A549 (cell line): ENCODE measurements around the gene RERE. TPM values are rescaled to one million over a fixed set of nuclear protein-coding genes. Genes with fewer than 3 reads are reported as not detected.

ENCODE experiments used
- ATAC-seq, 2 experiments: fragments of 200-7000 bp in 1 of 2; fragments of >200 bp in 1 of 2; cut with Nextera tagmentation in 1 of 2; cut with Tn5 transposase in 1 of 2; 3 replicates each; pipeline versions ENCODE4 v1.8.0 to v1.9.1; 2018 to 2020; ENCODE audit warnings: mild to moderate bottlenecking in 1 of 2, moderate library complexity in 1 of 2
- CTCF ChIA-PET: fragments of 300-600 bp; sonication (Branson Sonifier 250); formaldehyde crosslinking; extraction: SDS; loops from one replicate; lab custom pipeline; 2021; ENCODE audit warnings: antibody characterized with exemption, inconsistent platforms; lab: Yijun Ruan, JAX
- POLR2A ChIA-PET: fragments of 350-600 bp; formaldehyde crosslinking; extraction: SDS; loops from one replicate; lab custom pipeline; 2021; ENCODE audit warnings: antibody characterized with exemption, inconsistent platforms; lab: Yijun Ruan, JAX
- DNase-seq, 2 experiments: peaks; one replicate each; pipeline versions ENCODE4 v3.0.0 to v3.0.0-alpha.2; 2011 to 2016; ENCODE audit warnings: low read depth in 1 of 2, low spot score in 1 of 2
- FAIRE-seq: peaks from 2 replicates; lab custom pipeline; 2011; peaks lifted over from hg19 to GRCh38; lab: Jason Lieb, UNC
- H3K27ac ChIP-seq, 2 experiments: fragments of >200 bp; sonication (Bioruptor Twin); formaldehyde crosslinking; 3 replicates each; pipeline ENCODE4 v1.5.1; 2016 to 2017
- H3K4me1 ChIP-seq: fragments of >200 bp; sonication (Bioruptor Twin); formaldehyde crosslinking; 3 replicates; pipeline ENCODE4 v1.6.1; 2016
- H3K4me2 ChIP-seq: fragments of >200 bp; sonication (Bioruptor Twin); formaldehyde crosslinking; 3 replicates; pipeline ENCODE4 v1.6.1; 2016
- H3K4me3 ChIP-seq: fragments of >200 bp; sonication (Bioruptor Twin); formaldehyde crosslinking; 3 replicates; pipeline ENCODE4 v1.5.1; 2016
- H3K9me3 ChIP-seq: fragments of >200 bp; sonication (Bioruptor Twin); formaldehyde crosslinking; 3 replicates; pipeline ENCODE4 v1.6.1; 2016
- CTCF ChIP-seq: fragments of >200 bp; sonication (Bioruptor Twin); formaldehyde crosslinking; IDR thresholded peaks from 3 replicates; pipeline ENCODE4 v1.5.1; 2016
- E2F6 ChIP-seq: IDR thresholded peaks from 2 replicates; pipeline ENCODE4 v1.6.1; 2012; ENCODE audit warnings: low read depth, borderline replicate concordance
- EHMT2 ChIP-seq: fragments of 200-600 bp; sonication (generic); IDR thresholded peaks from 2 replicates; pipeline ENCODE4 v1.6.1; 2016; ENCODE audit warnings: antibody characterized with exemption, low read depth, mild to moderate bottlenecking, moderate library complexity
- ESRRA ChIP-seq: fragments of 150-350 bp; IDR thresholded peaks from 2 replicates; pipeline ENCODE4 v1.6.1; 2014; ENCODE audit warnings: mild to moderate bottlenecking, low read length, borderline replicate concordance
- FOXS1 ChIP-seq: fragments of 250-450 bp; sonication (Bioruptor Pico); IDR thresholded peaks from 2 replicates; pipeline ENCODE4 v1.5.0; 2020; ENCODE audit warnings: mild to moderate bottlenecking, moderate library complexity
- GATA3 ChIP-seq: IDR thresholded peaks from 2 replicates; pipeline ENCODE4 v1.6.1; 2012; ENCODE audit warnings: borderline replicate concordance
- HOXB5 ChIP-seq: fragments of 250-450 bp; sonication (Bioruptor Pico); IDR thresholded peaks from 2 replicates; pipeline ENCODE4 v1.5.0; 2020; ENCODE audit warnings: mild to moderate bottlenecking, moderate library complexity
- JUN ChIP-seq, 2 experiments: fragments of >200 bp; sonication (Bioruptor Twin); formaldehyde crosslinking; IDR thresholded peaks; 2 replicates in 1 of 2; 3 replicates in 1 of 2; pipeline ENCODE4 v1.6.1; 2016 to 2017
- KDM1A ChIP-seq: fragments of 200-600 bp; sonication (generic); IDR thresholded peaks from 2 replicates; pipeline ENCODE4 v1.6.1; 2016; ENCODE audit warnings: low read depth, mild to moderate bottlenecking
- MAFK ChIP-seq: fragments of 450-650 bp; IDR thresholded peaks from 2 replicates; pipeline ENCODE4 v1.6.1; 2014; ENCODE audit not compliant: partially characterized antibody
- MYC ChIP-seq: IDR thresholded peaks from 2 replicates; pipeline ENCODE4 v1.6.1; 2012; ENCODE audit warnings: mild to moderate bottlenecking, inconsistent platforms, low read length, improper control_type of control experiment, borderline replicate concordance
- NPAS2 ChIP-seq: fragments of 250-450 bp; sonication (Bioruptor Pico); IDR thresholded peaks from 2 replicates; pipeline ENCODE4 v1.8.0; 2022; ENCODE audit warnings: mild to moderate bottlenecking, moderate library complexity, borderline replicate concordance
- NR3C1 ChIP-seq: fragments of >200 bp; sonication (Bioruptor Twin); formaldehyde crosslinking; IDR thresholded peaks from 3 replicates; pipeline ENCODE4 v1.6.1; 2017
- PHF8 ChIP-seq: fragments of 200-600 bp; sonication (generic); IDR thresholded peaks from 2 replicates; pipeline ENCODE4 v1.6.1; 2016; ENCODE audit warnings: low read depth, mild to moderate bottlenecking, antibody characterized with exemption, moderate library complexity, borderline replicate concordance
- POLR2A ChIP-seq: IDR thresholded peaks from 2 replicates; pipeline ENCODE4 v1.6.1; 2012; ENCODE audit warnings: mild to moderate bottlenecking, low read length
- POLR2AphosphoS2 ChIP-seq: conservative IDR thresholded peaks from 2 replicates; pipeline ENCODE4 v1.6.1; 2012; ENCODE audit warnings: low read length, improper control_type of control experiment, inconsistent platforms
- RCOR1 ChIP-seq: fragments of 150-350 bp; IDR thresholded peaks from 2 replicates; pipeline ENCODE4 v1.6.1; 2014; ENCODE audit warnings: antibody characterized with exemption, low read length, low read depth
- RNF2 ChIP-seq: fragments of 200-600 bp; sonication (generic); IDR thresholded peaks from 2 replicates; pipeline ENCODE4 v1.6.1; 2016; ENCODE audit warnings: low read depth, mild to moderate bottlenecking, antibody characterized with exemption, moderate library complexity, borderline replicate concordance
- TFCP2L1 ChIP-seq: fragments of 250-450 bp; sonication (Bioruptor Pico); IDR thresholded peaks from 2 replicates; pipeline ENCODE4 v1.5.0; 2021; ENCODE audit warnings: mild to moderate bottlenecking
- TP53 ChIP-seq: fragments of 250-450 bp; sonication (Bioruptor Pico); IDR thresholded peaks from 2 replicates; pipeline ENCODE4 v1.5.0; 2021; ENCODE audit warnings: mild to moderate bottlenecking, moderate library complexity
- ZFP36 ChIP-seq: fragments of 450-650 bp; IDR thresholded peaks from 2 replicates; pipeline ENCODE4 v1.6.1; 2014; ENCODE audit warnings: borderline replicate concordance; ENCODE audit not compliant: partially characterized antibody
- ZSCAN20 ChIP-seq: fragments of 250-450 bp; sonication (Bioruptor Pico); IDR thresholded peaks from 2 replicates; pipeline ENCODE4 v1.8.0; 2022; ENCODE audit warnings: mild to moderate bottlenecking, moderate library complexity
- WGBS: methylation state at CpG from one replicate; pipeline ENCODE4 v1.1.6; 2017; ENCODE audit errors: missing lambda C conversion rate; 5-methylcytosine and 5-hydroxymethylcytosine counted together
- polyA plus RNA-seq, 4 experiments: library from polyadenylated mRNA; depleted of rRNA in 3 of 4; stranded (reverse); fragments of >200 nt; fragmentation: RNase III in 1 of 4; extraction: RNeasy Plus Mini Kit Qiagen cat#74134 plus additional on column Dnase treatment in 1 of 4; gene quantifications; 2 replicates in 3 of 4; 3 replicates in 1 of 4; pipeline ENCODE4 v1.2.3, GENCODE V29; 2011 to 2017
- TF ChIP-seq, protein P1 (sequence below): IDR thresholded peaks from 2 replicates; pipeline ENCODE4 v1.6.1; 2012
- TF ChIP-seq, protein P2 (sequence below): fragments of 450-650 bp; IDR thresholded peaks from 2 replicates; pipeline ENCODE4 v1.6.1; 2014; ENCODE audit warnings: antibody characterized with exemption

Gene RERE
- polyA plus RNA-seq, 2 of the 4 experiments (the other 2 are of a cell fraction): 12.6 to 28.6 TPM

GRCh38 chr1:8378178-8378577 is 439.3 kb downstream of the RERE start:
- H3K4me1 ChIP-seq: 0 out of 3 replicates have a peak, but pooled peaks cover 3% of the 10 kb centered on the region

DNA sequence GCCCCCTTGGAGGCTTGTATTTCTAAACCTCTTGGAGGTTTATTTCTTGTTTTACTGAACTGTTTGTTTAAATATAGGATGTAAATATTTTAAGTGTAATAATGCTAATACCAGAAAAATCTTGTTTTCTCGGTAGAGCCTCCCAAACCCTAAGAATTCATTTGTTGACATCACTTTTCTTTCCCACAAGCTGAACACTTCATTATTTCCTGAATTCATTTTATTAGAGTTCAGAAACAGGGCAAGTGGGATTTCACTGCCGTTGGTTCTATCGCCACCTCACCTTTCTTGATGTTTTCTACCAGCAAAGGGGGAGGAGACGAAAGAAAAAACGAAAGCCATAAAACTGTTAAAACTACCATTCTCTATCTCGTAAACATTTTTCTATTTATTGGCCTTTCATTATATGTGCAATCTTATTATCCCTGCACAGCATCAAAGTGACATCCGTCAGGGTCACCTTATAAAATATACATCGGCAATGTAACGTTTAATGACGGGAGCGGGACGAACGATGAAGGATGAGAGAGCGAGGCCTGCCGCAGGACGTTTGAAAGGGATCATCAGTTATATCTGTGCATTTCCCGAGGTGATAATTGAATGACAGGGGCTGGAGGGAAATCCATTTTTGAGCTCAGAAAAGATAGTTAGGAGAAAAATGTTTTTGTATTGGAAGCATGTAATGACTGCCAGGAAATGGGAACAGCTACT is 440.0 kb downstream of the RERE start:
- CTCF ChIA-PET: interaction anchor here (1.5 to 2.0 kb wide), 3 partner anchors 10 to 173 kb away, joined by 5 to 7 read pairs (median 6); no protein-coding TSS in a partner anchor
- ATAC-seq: no peak
- FAIRE-seq: no peak
- Histone ChIP-seq H3K9me3 (no peaks in the 10 kb centered on the region), H3K4me1 (0 out of 3 replicates have a peak, but pooled peaks cover 3% of the 10 kb centered on the region), H3K4me2 (no peak overlapping the region), H3K4me3 (no peak overlapping the region), H3K27ac (no peak overlapping the region)
- POLR2A ChIA-PET: no interaction called here
- TF ChIP-seq MAFK: no peak
- TF ChIP-seq RCOR1: no peak
- TF ChIP-seq FOXS1 (CRISPR knock-in tag): no peak
- TF ChIP-seq NPAS2 (CRISPR knock-in tag): no peak
- TF ChIP-seq E2F6: no peak
- TF ChIP-seq CTCF: no peak
- TF ChIP-seq, protein P1, sequence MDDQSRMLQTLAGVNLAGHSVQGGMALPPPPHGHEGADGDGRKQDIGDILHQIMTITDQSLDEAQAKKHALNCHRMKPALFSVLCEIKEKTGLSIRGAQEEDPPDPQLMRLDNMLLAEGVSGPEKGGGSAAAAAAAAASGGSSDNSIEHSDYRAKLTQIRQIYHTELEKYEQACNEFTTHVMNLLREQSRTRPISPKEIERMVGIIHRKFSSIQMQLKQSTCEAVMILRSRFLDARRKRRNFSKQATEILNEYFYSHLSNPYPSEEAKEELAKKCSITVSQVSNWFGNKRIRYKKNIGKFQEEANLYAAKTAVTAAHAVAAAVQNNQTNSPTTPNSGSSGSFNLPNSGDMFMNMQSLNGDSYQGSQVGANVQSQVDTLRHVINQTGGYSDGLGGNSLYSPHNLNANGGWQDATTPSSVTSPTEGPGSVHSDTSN: no peak
- DNase-seq: no peak
- WGBS: 89% methylated on average over 17 of the region's 17 CpGs

More at GRCh38 chr1:8378178-8378577, 439.3 kb downstream of the RERE start:
- ChIA-PET CTCF (interaction anchor here (1.1 to 1.7 kb wide), 4 partner anchors 9 to 403 kb away, joined by 3 to 6 read pairs (median 4); no protein-coding TSS in a partner anchor), POLR2A (no interaction called here)
- Histone ChIP-seq H3K27ac (no peak overlapping the region), H3K4me2 (no peak overlapping the region), H3K9me3 (no peaks in the 10 kb centered on the region), H3K4me3 (no peak overlapping the region)
- WGBS: 74% methylated on average over 4 of the region's 4 CpGs
- TF ChIP-seq ESRRA (no peak), EHMT2 (no peak), KDM1A (no peak), GATA3 (no peak), NR3C1 (no peak), TFCP2L1 (CRISPR knock-in tag) (no peak), JUN (IDR thresholded peaks at IDR 0.05) (no peak), ZFP36 (no peak), RNF2 (no peak), TP53 (CRISPR knock-in tag) (no peak)
- no peak for ATAC-seq
- FAIRE-seq: no peak
- no peak for DNase-seq

GRCh38 chr1:8376358-8376840 is 441.0 kb downstream of the RERE start:
- POLR2A ChIA-PET: no interaction called here
- CTCF ChIA-PET: interaction anchor here (0.5 to 2.0 kb wide), 2 partner anchors 12 to 299 kb away, joined by 3 to 7 read pairs; no protein-coding TSS in a partner anchor
- TF ChIP-seq E2F6 (no peak), POLR2AphosphoS2 (no peak), EHMT2 (no peak), ZSCAN20 (no peak), PHF8 (no peak), HOXB5 (CRISPR knock-in tag) (no peak), CTCF (no peak), RNF2 (no peak), MYC (no peak), POLR2A (no peak), RCOR1 (no peak), NR3C1 (no peak)
- TF ChIP-seq, protein P2, sequence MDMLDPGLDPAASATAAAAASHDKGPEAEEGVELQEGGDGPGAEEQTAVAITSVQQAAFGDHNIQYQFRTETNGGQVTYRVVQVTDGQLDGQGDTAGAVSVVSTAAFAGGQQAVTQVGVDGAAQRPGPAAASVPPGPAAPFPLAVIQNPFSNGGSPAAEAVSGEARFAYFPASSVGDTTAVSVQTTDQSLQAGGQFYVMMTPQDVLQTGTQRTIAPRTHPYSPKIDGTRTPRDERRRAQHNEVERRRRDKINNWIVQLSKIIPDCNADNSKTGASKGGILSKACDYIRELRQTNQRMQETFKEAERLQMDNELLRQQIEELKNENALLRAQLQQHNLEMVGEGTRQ: no peak

More at GRCh38 chr1:8376358-8376840, 441.0 kb downstream of the RERE start:
- 0 out of 3 replicates have a peak, but pooled peaks cover 3% of the 10 kb centered on the region for H3K4me1 ChIP-seq
- no peak for ATAC-seq
- no peaks in the 10 kb centered on the region for H3K9me3 ChIP-seq
- no peak for FAIRE-seq
- H3K4me2 ChIP-seq: no peak overlapping the region
- WGBS: 45% methylated on average over 4 of the region's 4 CpGs
- DNase-seq: no peak
- no peak overlapping the region for H3K4me3 ChIP-seq
- H3K27ac ChIP-seq: no peak overlapping the region
